SK-N-SH (cell line): ENCODE measurements around the gene SPINK4. TPM values are rescaled to one million over a fixed set of nuclear protein-coding genes. Genes with fewer than 3 reads are reported as not detected.

Experiments used
- CTCF ChIA-PET: fragments of 300-600, 350-600 bp; formaldehyde crosslinking; extraction: SDS; loops from one replicate; lab custom pipeline; 2021; lab: Yijun Ruan, JAX
- POLR2A ChIA-PET: fragments of 350-600 bp; sonication (Branson Sonifier 250); formaldehyde crosslinking; extraction: SDS; loops from one replicate; lab custom pipeline; 2020; ENCODE audit warnings: antibody characterized with exemption, inconsistent platforms; lab: Yijun Ruan, JAX
- DNase-seq: peaks from one replicate; pipeline ENCODE4 v3.0.0; 2012
- H2AFZ ChIP-seq: fragments of 200-600 bp; sonication (generic); 2 replicates; pipeline ENCODE4 v1.8.1; 2016; ENCODE audit warnings: antibody characterized with exemption, mild to moderate bottlenecking, low read depth
- H3F3A ChIP-seq: fragments of 200-600 bp; sonication (generic); replicated peaks from 2 replicates; pipeline ENCODE3; 2016; ENCODE audit warnings: antibody characterized with exemption, mild to moderate bottlenecking; ENCODE audit not compliant: insufficient read depth
- H3K27ac ChIP-seq, 2 experiments: fragments of 200-500 bp in 1 of 2; fragments of 200-600 bp in 1 of 2; sonication (Bioruptor generic) in 1 of 2; sonication (generic), shearing (Covaris generic) in 1 of 2; 2 replicates each; pipeline versions ENCODE4 v1.5.1 to v1.6.1; 2014 to 2016; ENCODE audit warnings: low read depth in 2 of 2, inconsistent platforms in 1 of 2, low read length in 1 of 2, mild to moderate bottlenecking in 1 of 2, mixed read lengths in 1 of 2
- H3K27me3 ChIP-seq: fragments of 200-600 bp; sonication (generic), shearing (Covaris generic); 2 replicates; pipeline ENCODE4 v1.6.1; 2016; ENCODE audit warnings: mixed run types; ENCODE audit not compliant: insufficient read depth
- H3K36me3 ChIP-seq, 2 experiments: fragments of 200-500 bp in 1 of 2; fragments of 200-600 bp in 1 of 2; sonication (Bioruptor generic) in 1 of 2; sonication (generic) in 1 of 2; replicated peaks in 1 of 2; 2 replicates each; pipeline versions ENCODE3 to v1.5.1; 2014 to 2016; ENCODE audit warnings: low read length in 1 of 2, mild to moderate bottlenecking in 1 of 2; ENCODE audit not compliant: insufficient read depth in 2 of 2, control insufficient read depth in 1 of 2
- H3K4me1 ChIP-seq, 2 experiments: fragments of 200-500 bp in 1 of 2; fragments of 200-600 bp in 1 of 2; sonication (Bioruptor generic) in 1 of 2; sonication (generic), shearing (Covaris generic) in 1 of 2; 2 replicates each; pipeline versions ENCODE4 v1.5.1 to v1.6.1; 2014 to 2016; ENCODE audit warnings: low read depth in 1 of 2, low read length in 1 of 2, mixed run types in 1 of 2; ENCODE audit not compliant: insufficient read depth in 2 of 2, control insufficient read depth in 1 of 2
- H3K4me2 ChIP-seq: fragments of 200-600 bp; sonication (generic), shearing (Covaris generic); 2 replicates; pipeline ENCODE4 v1.6.1; 2017; ENCODE audit warnings: mixed run types
- H3K4me3 ChIP-seq, 2 experiments: fragments of 200-500 bp in 1 of 2; fragments of 200-600 bp in 1 of 2; sonication (Bioruptor generic) in 1 of 2; sonication (generic), shearing (Covaris generic) in 1 of 2; 2 replicates each; pipeline versions ENCODE4 v1.5.1 to v1.8.1; 2014 to 2016; ENCODE audit warnings: low read depth in 2 of 2, inconsistent platforms in 1 of 2, low read length in 1 of 2, mild to moderate bottlenecking in 1 of 2, mixed read lengths in 1 of 2, moderate library complexity in 1 of 2
- H3K79me2 ChIP-seq: fragments of 200-600 bp; sonication (generic); 2 replicates; pipeline ENCODE4 v1.8.1; 2017; ENCODE audit warnings: mild to moderate bottlenecking; ENCODE audit not compliant: insufficient read depth
- H3K9ac ChIP-seq: fragments of 200-600 bp; sonication (generic); 2 replicates; pipeline ENCODE4 v1.6.1; 2017; ENCODE audit warnings: mixed run types
- H3K9me2 ChIP-seq: fragments of 200-600 bp; sonication (generic); 2 replicates; pipeline ENCODE4 v1.6.1; 2017; ENCODE audit warnings: mixed run types
- H3K9me3 ChIP-seq: fragments of 200-600 bp; sonication (generic); 2 replicates; pipeline ENCODE4 v1.6.1; 2017; ENCODE audit warnings: mixed run types, mild to moderate bottlenecking, moderate library complexity
- H4K20me1 ChIP-seq: fragments of 200-600 bp; sonication (generic); 2 replicates; pipeline ENCODE4 v1.6.1; 2017; ENCODE audit warnings: mild to moderate bottlenecking, mixed run types; ENCODE audit not compliant: insufficient read depth
- CHD2 ChIP-seq: fragments of 150-350 bp; IDR thresholded peaks from 2 replicates; pipeline ENCODE4 v1.6.1; 2018; ENCODE audit warnings: low read length; ENCODE audit not compliant: partially characterized antibody
- EP300 ChIP-seq, 2 experiments: IDR thresholded peaks; 2 replicates each; pipeline versions ENCODE4 v1.4.0 to v1.6.1; 2012; ENCODE audit warnings: borderline replicate concordance in 1 of 2, low read depth in 1 of 2, low read length in 1 of 2
- EZH2phosphoT487 ChIP-seq: fragments of 200-600 bp; sonication (generic); IDR thresholded peaks from 2 replicates; pipeline ENCODE4 v1.6.1; 2017; ENCODE audit warnings: low read depth, mixed run types, mild to moderate bottlenecking, antibody characterized with exemption, moderate library complexity, borderline replicate concordance
- FOSL2 ChIP-seq: IDR thresholded peaks from 2 replicates; pipeline ENCODE4 v1.4.0; 2012; ENCODE audit warnings: low read depth, mild to moderate bottlenecking, moderate library complexity, borderline replicate concordance
- FOXJ3 ChIP-seq: sonication (generic); formaldehyde crosslinking; IDR thresholded peaks from 2 replicates; pipeline ENCODE4 v1.5.1; 2020; ENCODE audit warnings: mild to moderate bottlenecking, missing genetic modification reagents
- FOXM1 ChIP-seq: IDR thresholded peaks from 2 replicates; pipeline ENCODE4 v1.4.0; 2012; ENCODE audit warnings: low read depth, mild to moderate bottlenecking
- GABPA ChIP-seq: IDR thresholded peaks from 2 replicates; pipeline ENCODE4 v1.4.0; 2012; ENCODE audit warnings: low read depth, mild to moderate bottlenecking
- GATA2 ChIP-seq: sonication (generic); formaldehyde crosslinking; IDR thresholded peaks from 2 replicates; pipeline ENCODE4 v1.5.0; 2020; ENCODE audit warnings: mild to moderate bottlenecking, missing genetic modification reagents
- JUND ChIP-seq: IDR thresholded peaks from 2 replicates; pipeline ENCODE4 v1.4.0; 2012
- MXI1 ChIP-seq: IDR thresholded peaks from 2 replicates; pipeline ENCODE4 v1.6.1; 2012; ENCODE audit warnings: mild to moderate bottlenecking, low read depth, low read length, improper control_type of control experiment
- NFIC ChIP-seq: IDR thresholded peaks from 2 replicates; pipeline ENCODE4 v1.4.0; 2012; ENCODE audit warnings: borderline replicate concordance
- NRF1 ChIP-seq: IDR thresholded peaks from 2 replicates; pipeline ENCODE4 v1.6.1; 2012; ENCODE audit warnings: low read depth, mild to moderate bottlenecking, low read length
- POLR2AphosphoS5 ChIP-seq: IDR thresholded peaks from 2 replicates; pipeline ENCODE4 v1.6.1; 2012; ENCODE audit warnings: low read depth, low read length
- RAD21 ChIP-seq: IDR thresholded peaks from 2 replicates; pipeline ENCODE4 v1.6.1; 2012; ENCODE audit warnings: mild to moderate bottlenecking, low read length
- RCOR1 ChIP-seq: fragments of 150-350 bp; IDR thresholded peaks from 2 replicates; pipeline ENCODE4 v1.6.1; 2017; ENCODE audit warnings: antibody characterized with exemption, low read length
- RFX5 ChIP-seq: IDR thresholded peaks from 2 replicates; pipeline ENCODE4 v1.6.1; 2012; ENCODE audit warnings: mild to moderate bottlenecking, improper control_type of control experiment, low read length
- TCF12 ChIP-seq: IDR thresholded peaks from 2 replicates; pipeline ENCODE4 v1.4.0; 2012
- WGBS: methylation state at CpG from one replicate; pipeline ENCODE4 v1.1.6; 2017; ENCODE audit warnings: low lambda C conversion rate; 5-methylcytosine and 5-hydroxymethylcytosine counted together
- polyA plus RNA-seq, 3 experiments: library from polyadenylated mRNA; depleted of rRNA; stranded (reverse); fragments of >200 nt; gene quantifications; 2 replicates each; pipeline ENCODE4 v1.2.3, GENCODE V29; 2012
- TF ChIP-seq, protein P1 (sequence below): fragments of 150-350 bp; IDR thresholded peaks from 2 replicates; pipeline ENCODE4 v1.6.1; 2016; ENCODE audit warnings: mild to moderate bottlenecking, low read depth, low read length
- TF ChIP-seq, protein P2 (sequence below): IDR thresholded peaks from 2 replicates; pipeline ENCODE4 v1.4.0; 2012; ENCODE audit warnings: low read depth, borderline replicate concordance
- TF ChIP-seq, protein P3 (sequence below): IDR thresholded peaks from 2 replicates; pipeline ENCODE4 v1.4.0; 2012; ENCODE audit warnings: low read depth, borderline replicate concordance
- TF ChIP-seq, protein P4 (sequence below): IDR thresholded peaks from 2 replicates; pipeline ENCODE4 v1.4.0; 2012; ENCODE audit warnings: low read depth

SPINK4 gene, protein sequence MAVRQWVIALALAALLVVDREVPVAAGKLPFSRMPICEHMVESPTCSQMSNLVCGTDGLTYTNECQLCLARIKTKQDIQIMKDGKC
- polyA plus RNA-seq (2012; rRNA removed): not detected in 2 replicates
- polyA plus RNA-seq (2012; cell fraction: cytosol; rRNA removed): 0.14 and 0.16 TPM in 2 replicates
- not detected in 2 replicates for polyA plus RNA-seq (2012; cell fraction: nucleus; rRNA removed)

DNA sequence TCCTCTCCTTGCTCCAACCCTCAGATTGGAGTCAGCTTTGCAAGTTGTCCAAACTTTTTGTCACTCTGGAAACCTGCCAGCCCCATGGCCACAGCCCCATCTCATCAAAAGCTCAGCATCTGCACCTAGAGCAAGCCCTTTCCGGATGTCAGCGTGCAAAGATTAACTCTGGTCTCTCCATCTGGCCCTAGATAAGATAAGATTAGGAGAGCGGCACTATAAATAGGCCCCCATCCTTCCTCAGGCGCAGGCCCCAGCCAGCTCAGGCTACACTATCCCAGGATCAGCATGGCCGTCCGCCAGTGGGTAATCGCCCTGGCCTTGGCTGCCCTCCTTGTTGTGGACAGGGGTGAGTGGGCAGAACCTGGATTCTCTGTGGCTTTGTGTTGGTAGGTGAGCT, at the start of gene SPINK4:
TSS of gene SPINK4 (plus strand) at position 247 of the 400 bp plus-strand sequence. CDS start at position 289, 42 bp downstream.
- Histone ChIP-seq H3K79me2 (no peaks in the 10 kb centered on the region), H3K27ac (peak within 1 kb of the TSS in 1 of 2 experiments; percentile 51; a peak in 2 of 4 replicates), H3K27me3 (no peaks in the 10 kb centered on the region), H3K36me3 (no peaks in the 10 kb centered on the region), H3K9ac (no peak within 1 kb of the TSS; the same call in 1 of the 2 replicates), H4K20me1 (no peaks in the 10 kb centered on the region), H2AFZ (peak within 1 kb of the TSS; percentile 59; the same call in 1 of the 2 replicates), H3F3A (no peaks in the 10 kb centered on the region), H3K9me2 (no peaks in the 10 kb centered on the region), H3K9me3 (no peaks in the 10 kb centered on the region), H3K4me2 (no peak within 1 kb of the TSS), H3K4me3 (no peak within 1 kb of the TSS), H3K4me1 (peaks cover 0 to 14% of the 10 kb centered on the region in 2 experiments; a peak in 1 of 4 replicates)
- WGBS: 41% methylated on average over 7 of the region's 7 CpGs
- TF ChIP-seq, protein P1, sequence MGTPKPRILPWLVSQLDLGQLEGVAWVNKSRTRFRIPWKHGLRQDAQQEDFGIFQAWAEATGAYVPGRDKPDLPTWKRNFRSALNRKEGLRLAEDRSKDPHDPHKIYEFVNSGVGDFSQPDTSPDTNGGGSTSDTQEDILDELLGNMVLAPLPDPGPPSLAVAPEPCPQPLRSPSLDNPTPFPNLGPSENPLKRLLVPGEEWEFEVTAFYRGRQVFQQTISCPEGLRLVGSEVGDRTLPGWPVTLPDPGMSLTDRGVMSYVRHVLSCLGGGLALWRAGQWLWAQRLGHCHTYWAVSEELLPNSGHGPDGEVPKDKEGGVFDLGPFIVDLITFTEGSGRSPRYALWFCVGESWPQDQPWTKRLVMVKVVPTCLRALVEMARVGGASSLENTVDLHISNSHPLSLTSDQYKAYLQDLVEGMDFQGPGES: 0 out of 2 replicates have a peak, but pooled peaks have one; percentile 7
- TF ChIP-seq JUND (no peak), FOSL2 (no peak), RFX5 (no peak), TCF12 (peak; percentile 67), FOXM1 (no peak), GABPA (no peak), CHD2 (peak; percentile 80), GATA2 (CRISPR knock-in tag) (peak; percentile 98), FOXJ3 (CRISPR knock-in tag) (peak; percentile 75), EP300 (IDR thresholded peaks at IDR 0.05; ENCODE audit: borderline replicate concordance in 1 of 2, low read depth in 1 of 2, low read length in 1 of 2) (peak in 1 of 2 experiments; percentile 87; a peak in 2 of 4 replicates), MXI1 (peak; percentile 50; the same call in 1 of the 2 replicates), NFIC (peak; percentile 41), POLR2AphosphoS5 (no peak), RAD21 (no peak; the same call in 1 of the 2 replicates), NRF1 (no peak), EZH2phosphoT487 (no peak), RCOR1 (peak; percentile 89)
- TF ChIP-seq, protein P2, sequence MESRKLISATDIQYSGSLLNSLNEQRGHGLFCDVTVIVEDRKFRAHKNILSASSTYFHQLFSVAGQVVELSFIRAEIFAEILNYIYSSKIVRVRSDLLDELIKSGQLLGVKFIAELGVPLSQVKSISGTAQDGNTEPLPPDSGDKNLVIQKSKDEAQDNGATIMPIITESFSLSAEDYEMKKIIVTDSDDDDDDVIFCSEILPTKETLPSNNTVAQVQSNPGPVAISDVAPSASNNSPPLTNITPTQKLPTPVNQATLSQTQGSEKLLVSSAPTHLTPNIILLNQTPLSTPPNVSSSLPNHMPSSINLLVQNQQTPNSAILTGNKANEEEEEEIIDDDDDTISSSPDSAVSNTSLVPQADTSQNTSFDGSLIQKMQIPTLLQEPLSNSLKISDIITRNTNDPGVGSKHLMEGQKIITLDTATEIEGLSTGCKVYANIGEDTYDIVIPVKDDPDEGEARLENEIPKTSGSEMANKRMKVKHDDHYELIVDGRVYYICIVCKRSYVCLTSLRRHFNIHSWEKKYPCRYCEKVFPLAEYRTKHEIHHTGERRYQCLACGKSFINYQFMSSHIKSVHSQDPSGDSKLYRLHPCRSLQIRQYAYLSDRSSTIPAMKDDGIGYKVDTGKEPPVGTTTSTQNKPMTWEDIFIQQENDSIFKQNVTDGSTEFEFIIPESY: no peak
- TF ChIP-seq, protein P3, sequence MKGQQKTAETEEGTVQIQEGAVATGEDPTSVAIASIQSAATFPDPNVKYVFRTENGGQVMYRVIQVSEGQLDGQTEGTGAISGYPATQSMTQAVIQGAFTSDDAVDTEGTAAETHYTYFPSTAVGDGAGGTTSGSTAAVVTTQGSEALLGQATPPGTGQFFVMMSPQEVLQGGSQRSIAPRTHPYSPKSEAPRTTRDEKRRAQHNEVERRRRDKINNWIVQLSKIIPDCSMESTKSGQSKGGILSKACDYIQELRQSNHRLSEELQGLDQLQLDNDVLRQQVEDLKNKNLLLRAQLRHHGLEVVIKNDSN: no peak
- TF ChIP-seq, protein P4, sequence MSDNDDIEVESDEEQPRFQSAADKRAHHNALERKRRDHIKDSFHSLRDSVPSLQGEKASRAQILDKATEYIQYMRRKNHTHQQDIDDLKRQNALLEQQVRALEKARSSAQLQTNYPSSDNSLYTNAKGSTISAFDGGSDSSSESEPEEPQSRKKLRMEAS: no peak
- POLR2A ChIA-PET: interaction anchor here (0.6 to 1.4 kb wide), 4 partner anchors 19 to 215 kb away, joined by 3 to 4 read pairs (median 3); partner anchors contain the start of genes BAG1, CHMP5, DNAJA1 and SMU1
- peak; percentile 78 for DNase-seq
- CTCF ChIA-PET: interaction anchor here (0.7 to 7.6 kb wide), 7 partner anchors 9 to 164 kb away, joined by 3 to 41 read pairs (median 5); partner anchors contain the start of genes BAG1, CHMP5 and SMU1
